Activated T-helper 1 cell treated with anti-CD3 and anti-CD28 coated beads, Interleukin-2, amount 50 U/mL, for 16 hours (primary cell): ENCODE results near the gene RBPJL.

Source experiments
- DNase-seq, 2 donors: peaks; one replicate each; pipeline ENCODE4 v3.0.0-alpha.2; 2020; ENCODE audit warnings: low read depth in 1 of 2, low spot score in 1 of 2

The RBPJL gene

GRCh38 chr20:45359069-45359405, 52.4 kb downstream of the RBPJL start:
- DNase-seq = no peak

- DNase-seq = no peak
Measured at GRCh38 chr20:45359406-45360148, 52.9 kb downstream of the RBPJL start.

GRCh38 chr20:45361793-45362192, 55.2 kb downstream of the RBPJL start:
- no peak for DNase-seq

- DNase-seq = peak; percentile 97 to 99
Measured at GRCh38 chr20:45362804-45363610, 56.4 kb downstream of the RBPJL start, which contains the start of gene SYS1. SYS1 (plus strand) TSS chr20:45363156; CDS start chr20:45363532, 376 bp downstream.

- DNase-seq = no peak
Measured at GRCh38 chr20:45363611-45364492, 57.2 kb downstream of the RBPJL start.

GRCh38 chr20:45365444-45365970, 58.9 kb downstream of the RBPJL start:
- no peak for DNase-seq

GRCh38 chr20:45366192-45366591, 59.6 kb downstream of the RBPJL start:
- no peak for DNase-seq

- no peak for DNase-seq
Measured at GRCh38 chr20:45366631-45367030, 60.0 kb downstream of the RBPJL start.

GRCh38 chr20:45367126-45367525, 60.5 kb downstream of the RBPJL start:
- no peak for DNase-seq
